GM19397 (cell line): ENCODE results near the gene CLDN1.

ENCODE experiments used
- ATAC-seq: cut with Tn5 transposase; IDR thresholded peaks from one replicate; pipeline ENCODE4 v1.9.1; 2021; ENCODE audit warnings: mild to moderate bottlenecking, moderate library complexity; ENCODE audit not compliant: unreplicated experiment

The CLDN1 gene, protein sequence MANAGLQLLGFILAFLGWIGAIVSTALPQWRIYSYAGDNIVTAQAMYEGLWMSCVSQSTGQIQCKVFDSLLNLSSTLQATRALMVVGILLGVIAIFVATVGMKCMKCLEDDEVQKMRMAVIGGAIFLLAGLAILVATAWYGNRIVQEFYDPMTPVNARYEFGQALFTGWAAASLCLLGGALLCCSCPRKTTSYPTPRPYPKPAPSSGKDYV

DNA sequence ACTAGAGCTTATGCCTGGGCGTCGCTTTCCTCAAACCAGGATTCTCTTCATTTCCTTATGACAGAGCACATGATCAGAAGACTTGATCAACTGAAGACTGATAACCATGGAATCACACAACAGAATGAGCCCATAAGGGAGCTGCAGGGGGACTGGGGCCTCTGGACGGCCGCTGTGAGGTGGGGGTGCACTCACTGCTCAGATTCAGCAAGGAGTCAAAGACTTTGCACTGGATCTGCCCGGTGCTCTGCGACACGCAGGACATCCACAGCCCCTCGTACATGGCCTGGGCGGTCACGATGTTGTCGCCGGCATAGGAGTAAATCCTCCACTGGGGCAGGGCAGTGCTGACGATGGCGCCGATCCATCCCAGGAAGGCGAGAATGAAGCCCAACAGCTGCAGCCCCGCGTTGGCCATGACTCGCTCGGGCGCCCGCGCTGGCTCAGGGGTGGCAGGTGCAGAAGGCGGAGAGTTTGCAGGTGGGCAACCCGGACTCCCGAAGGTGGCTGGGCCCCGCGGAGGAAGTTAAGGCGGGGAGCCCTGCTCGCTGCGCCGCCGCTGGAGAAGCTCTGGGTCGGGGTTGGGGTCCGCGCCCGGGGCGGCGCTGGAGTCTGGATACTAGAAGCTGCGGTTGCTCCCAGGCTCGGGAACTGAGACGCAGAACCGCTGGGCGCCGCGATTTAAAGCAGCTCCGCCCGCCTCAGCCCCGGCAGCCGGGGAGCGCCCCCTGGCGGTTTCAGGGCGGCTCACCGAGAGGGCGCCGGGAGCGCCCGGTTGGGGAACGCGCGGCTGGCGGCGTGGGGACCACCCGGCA lies at the start of gene CLDN1:
CLDN1 (minus strand) TSS at position 658 of the 815 bp plus-strand sequence; CDS start at position 418, 240 bp downstream.
- peak; percentile 84 for ATAC-seq

DNA sequence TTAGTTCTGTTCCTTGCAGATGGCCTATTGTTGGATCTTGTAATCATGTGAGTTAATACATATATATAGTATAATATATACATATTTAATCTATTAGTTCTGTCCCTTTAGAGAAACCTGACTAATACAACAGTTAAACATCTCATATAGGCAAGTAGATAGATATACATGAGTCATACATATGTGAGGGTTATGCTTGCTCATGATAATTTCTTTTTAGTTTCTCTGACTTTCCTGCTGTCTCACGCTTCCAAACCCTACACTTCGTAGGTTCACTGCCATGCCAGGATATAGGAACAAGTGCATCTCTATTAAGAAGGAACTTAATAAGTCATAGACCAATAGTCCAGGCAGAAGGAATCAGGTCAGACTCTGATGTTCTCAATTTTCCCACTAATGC lies 48.9 kb upstream of the CLDN1 start:
- ATAC-seq = no peak

DNA sequence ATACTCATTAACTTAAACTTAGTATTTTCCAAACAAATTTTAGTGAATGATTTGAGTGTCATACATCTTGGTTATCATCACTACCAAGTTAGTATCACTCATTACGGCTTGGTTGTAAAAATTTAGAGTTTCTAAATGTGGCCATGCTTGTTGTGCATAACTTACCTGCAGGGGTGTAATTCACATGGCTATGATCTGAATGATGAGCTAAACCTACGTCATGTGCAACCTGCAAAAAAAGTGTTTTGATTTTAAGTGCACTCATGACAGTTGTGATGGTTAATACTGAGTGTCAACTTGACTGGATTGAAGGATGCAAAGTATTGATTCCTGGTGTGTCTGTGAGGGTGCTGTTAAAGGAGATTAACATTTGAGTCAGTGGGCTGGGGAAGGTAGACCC lies 48.1 kb upstream of the CLDN1 start:
- ATAC-seq = no peak

DNA sequence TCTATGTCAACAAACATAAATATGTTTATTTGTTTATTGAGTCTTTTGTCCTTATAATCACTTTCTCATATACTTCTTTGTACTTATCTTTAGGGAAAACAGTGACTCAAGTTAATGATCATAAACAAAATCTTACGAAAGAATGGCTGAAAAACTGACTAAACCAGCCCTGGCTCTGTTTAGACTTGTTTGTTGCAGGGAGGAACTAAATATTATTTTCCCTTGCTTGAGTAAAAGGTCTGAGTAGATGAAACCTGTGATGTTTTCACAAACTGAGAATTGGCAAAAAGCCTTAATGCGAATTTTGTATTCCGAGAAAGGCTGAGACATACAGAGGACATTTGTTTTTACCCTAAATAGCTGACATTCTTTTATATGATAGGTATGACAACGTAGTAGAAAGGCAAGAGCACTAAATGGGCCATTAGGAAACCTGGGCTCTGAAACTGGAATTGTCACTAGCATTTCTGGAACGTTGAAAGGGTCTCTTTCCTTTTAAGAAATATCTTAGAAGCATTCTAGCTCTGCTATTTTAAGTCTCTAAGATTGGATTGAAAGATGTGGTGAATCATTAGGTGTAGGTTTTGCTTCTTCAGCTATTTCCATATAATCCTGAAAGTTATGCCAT lies 47.5 kb upstream of the CLDN1 start:
- ATAC-seq = no peak

DNA sequence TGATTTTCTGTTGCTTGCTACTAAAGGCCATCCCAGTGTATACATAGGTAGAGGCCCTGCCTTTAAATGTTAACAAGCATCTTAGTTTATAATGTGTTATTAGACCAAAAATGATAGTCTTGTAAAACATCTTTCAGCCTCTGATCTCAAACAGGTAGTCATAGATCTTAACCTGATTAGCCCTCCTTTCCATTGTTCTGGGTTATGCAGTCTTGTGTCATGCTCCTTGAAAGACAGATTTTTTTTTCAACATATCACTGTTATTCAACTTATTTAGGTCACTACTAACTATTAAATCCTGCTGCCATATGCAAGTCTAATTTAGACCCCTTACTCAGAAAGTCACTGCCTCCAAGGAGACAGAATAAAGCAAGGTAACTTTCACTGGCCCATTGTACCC lies 46.6 kb upstream of the CLDN1 start:
- ATAC-seq = no peak

GRCh38 chr3:190366133-190366532 lies 43.9 kb upstream of the CLDN1 start:
- no peak for ATAC-seq

DNA sequence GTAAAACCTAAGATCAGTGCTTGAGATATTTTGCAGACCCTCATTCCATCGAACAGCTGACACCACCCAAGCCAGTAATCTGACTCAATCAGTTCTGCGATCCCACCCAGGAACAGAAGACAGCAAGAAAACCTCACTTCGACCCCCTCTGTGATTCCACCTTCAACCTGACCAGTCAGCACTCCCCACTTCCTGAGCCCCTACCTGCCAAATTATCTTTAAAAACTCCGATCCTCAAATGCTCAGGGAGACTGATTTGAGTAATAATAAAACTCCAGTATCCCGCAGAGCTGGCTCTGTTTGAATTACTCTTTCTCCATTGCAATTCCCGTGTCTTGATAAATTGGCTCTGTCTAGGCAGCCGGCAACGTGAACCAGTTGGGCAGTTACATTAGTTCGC lies 40.0 kb upstream of the CLDN1 start:
- ATAC-seq = no peak

GRCh38 chr3:190361791-190362190 lies 39.5 kb upstream of the CLDN1 start:
- ATAC-seq = no peak

- ATAC-seq = no peak
Measured at GRCh38 chr3:190360228-190360627, 38.0 kb upstream of the CLDN1 start.

DNA sequence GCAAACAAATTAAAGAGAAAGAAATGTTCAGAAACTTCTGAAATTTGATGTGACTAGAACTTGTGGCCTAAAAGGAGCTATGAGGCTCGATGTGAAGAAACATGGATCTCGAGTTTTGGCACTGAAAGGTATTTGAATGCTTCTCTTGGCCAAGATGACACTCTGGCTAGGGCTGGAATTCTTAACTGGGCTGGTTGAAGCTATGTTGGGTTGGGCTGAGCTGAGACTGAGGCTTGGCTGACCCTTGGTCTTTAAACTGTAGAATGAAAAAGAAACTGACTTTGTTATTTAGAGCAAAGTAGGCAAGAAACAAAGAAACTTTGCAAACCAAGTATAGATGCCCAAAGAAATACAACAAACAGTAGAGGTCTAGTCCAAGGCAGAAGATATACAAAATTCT lies 37.6 kb upstream of the CLDN1 start:
- no peak for ATAC-seq

DNA sequence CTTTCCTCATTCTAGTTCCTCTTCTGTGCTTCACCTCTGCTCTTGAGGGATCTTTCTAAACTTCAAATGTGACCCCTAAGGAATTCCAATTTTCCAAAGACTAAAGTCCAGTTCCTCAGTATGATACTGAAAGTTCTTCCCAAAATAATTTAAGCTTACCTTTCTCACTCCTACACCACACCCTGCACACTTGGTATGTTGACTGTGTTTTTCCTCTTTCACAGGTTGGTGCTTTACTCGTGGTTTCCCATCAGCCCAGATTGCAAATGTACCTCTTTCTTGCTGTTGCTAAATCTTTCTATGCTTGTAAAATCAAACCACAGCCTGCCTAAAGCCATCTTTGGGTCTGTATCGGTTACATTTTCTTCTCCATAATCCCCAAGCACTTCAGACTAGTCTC lies 35.2 kb upstream of the CLDN1 start:
- no peak for ATAC-seq

DNA sequence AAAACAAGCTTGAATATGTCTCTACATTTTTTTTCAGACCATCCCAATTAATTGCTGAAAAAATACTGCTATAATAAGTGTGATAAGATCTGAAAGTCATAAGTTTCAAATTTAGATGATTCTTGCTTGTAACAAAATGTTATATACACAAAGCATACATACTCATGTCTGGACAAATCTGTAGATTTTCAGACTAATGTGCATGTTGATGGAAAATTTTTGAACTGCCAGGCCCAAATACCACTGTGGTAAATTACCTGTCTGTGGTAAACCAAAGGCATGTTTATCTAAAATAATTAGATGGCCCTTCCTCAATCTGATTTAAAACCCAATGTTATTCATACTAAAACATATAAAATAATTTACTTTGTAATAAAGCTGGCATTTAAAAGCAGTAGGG lies 34.0 kb upstream of the CLDN1 start:
- no peak for ATAC-seq

GRCh38 chr3:190352861-190353457 lies 30.7 kb upstream of the CLDN1 start:
- no peak for ATAC-seq

DNA sequence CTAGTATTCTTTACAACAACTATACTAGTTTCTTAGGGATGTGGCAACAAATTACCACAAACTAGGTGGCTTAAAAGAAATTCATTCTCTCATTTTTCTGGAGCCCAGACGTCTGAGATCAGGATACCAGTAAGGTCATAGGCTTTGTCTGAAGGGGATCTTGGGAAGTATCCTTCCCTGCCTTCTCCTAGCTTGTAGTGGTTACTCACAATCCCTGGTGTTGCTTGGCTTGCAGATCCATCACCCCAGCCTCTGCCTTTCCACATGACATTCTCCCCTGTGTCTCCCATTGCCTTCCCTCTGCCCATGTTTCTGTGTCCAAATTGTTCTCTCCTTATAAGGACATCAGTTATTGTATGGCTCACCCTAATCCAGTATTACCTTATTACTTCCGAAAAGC lies 24.3 kb upstream of the CLDN1 start:
- ATAC-seq = no peak

- ATAC-seq = no peak
Measured at GRCh38 chr3:190345878-190346277, 23.6 kb upstream of the CLDN1 start.

- no peak for ATAC-seq
Measured at GRCh38 chr3:190345027-190345821, 23.0 kb upstream of the CLDN1 start.

- ATAC-seq = no peak
Measured at GRCh38 chr3:190340071-190340470, 17.8 kb upstream of the CLDN1 start.

DNA sequence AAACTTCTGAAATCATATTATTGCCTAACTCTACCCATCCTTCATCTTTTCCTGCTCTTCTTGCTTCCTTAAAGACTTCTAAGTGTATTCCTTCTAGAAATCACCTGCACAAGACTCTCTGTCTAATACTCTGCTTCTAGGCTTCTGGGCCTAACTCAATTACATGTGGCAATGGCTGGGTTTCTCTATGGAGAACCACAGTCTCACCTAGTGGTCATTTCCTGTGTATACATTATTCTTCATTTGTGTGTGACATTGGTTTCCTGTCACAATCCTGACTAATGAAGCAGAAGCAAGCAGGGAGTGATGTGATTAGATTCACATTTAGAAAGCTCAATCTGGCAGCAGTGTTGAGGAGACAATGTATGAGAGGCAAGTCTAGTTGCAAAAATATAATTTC lies 16.9 kb upstream of the CLDN1 start:
- ATAC-seq = no peak

- no peak for ATAC-seq
Measured at GRCh38 chr3:190338717-190339116, 16.5 kb upstream of the CLDN1 start.

DNA sequence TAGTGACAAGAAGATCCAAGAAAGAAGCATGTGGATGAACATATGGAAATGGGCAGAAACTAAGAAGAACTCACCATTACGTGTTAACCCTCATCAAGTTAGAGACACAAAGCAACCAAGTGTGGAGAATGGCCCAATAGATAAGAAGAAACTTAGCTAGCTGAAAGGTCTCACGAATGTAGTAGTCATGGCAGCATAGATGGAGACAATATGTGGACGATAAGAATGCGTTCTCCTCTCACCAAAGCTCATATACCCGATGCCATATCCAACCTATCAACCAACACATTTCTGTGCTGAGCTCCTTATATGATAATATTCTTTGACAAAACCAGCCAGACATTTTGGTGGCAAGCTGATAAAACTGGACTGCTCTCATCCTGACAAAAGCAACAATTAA lies 15.1 kb upstream of the CLDN1 start:
- no peak for ATAC-seq
